HT1080 (cell line): Measurements from ENCODE around the gene GPC5. TPM values are rescaled to one million over a fixed set of nuclear protein-coding genes. Genes with fewer than 3 reads are reported as not detected.
"Not testable (repeated sequence)": the region's sequence is repeated elsewhere in the genome, so short reads cannot be mapped to it uniquely, and the experiment has no call there.

Experiments
- DNase-seq: peaks from one replicate; pipeline ENCODE4 v3.0.0-alpha.2; 2015; ENCODE audit warnings: low read depth
- total RNA-seq: library from RNA; depleted of rRNA; stranded (reverse); fragments of >200 nt; shearing (Covaris generic); gene quantifications from 2 replicates; pipeline ENCODE4 v1.2.3, GENCODE V29; 2014

Gene GPC5
- total RNA-seq, 1 experiment from 2014 or later = 0.14 TPM

GRCh38 chr13:92259046-92259445, 860.6 kb downstream of the GPC5 start:
- no peak for DNase-seq

GRCh38 chr13:92259523-92259922, 861.1 kb downstream of the GPC5 start:
- DNase-seq = no peak

GRCh38 chr13:92260363-92260762, 861.9 kb downstream of the GPC5 start:
- DNase-seq = peak; percentile 24

- DNase-seq = no peak
These were observed 863.8 kb downstream of the GPC5 start for GRCh38 chr13:92262100-92262788.

- no peak for DNase-seq
These were observed 867.0 kb downstream of the GPC5 start for GRCh38 chr13:92265408-92265807.

GRCh38 chr13:92270990-92271389, 872.6 kb downstream of the GPC5 start:
- no peak for DNase-seq

GRCh38 chr13:92272177-92272576, 873.8 kb downstream of the GPC5 start:
- no peak for DNase-seq

- DNase-seq = not testable (repeated sequence)
These were observed 882.6 kb downstream of the GPC5 start for GRCh38 chr13:92280986-92281385.

GRCh38 chr13:92290718-92291307, 892.4 kb downstream of the GPC5 start:
- not testable (repeated sequence) for DNase-seq

- not testable (repeated sequence) for DNase-seq
These were observed 896.1 kb downstream of the GPC5 start for GRCh38 chr13:92294533-92294932.

- DNase-seq = not testable (repeated sequence)
These were observed 897.8 kb downstream of the GPC5 start for GRCh38 chr13:92296154-92296671.

- DNase-seq = no peak
These were observed 899.8 kb downstream of the GPC5 start for GRCh38 chr13:92297971-92298942.

- no peak for DNase-seq
These were observed 902.2 kb downstream of the GPC5 start for GRCh38 chr13:92300651-92301050.

GRCh38 chr13:92303428-92303827, 905.0 kb downstream of the GPC5 start:
- DNase-seq = no peak

GRCh38 chr13:92307752-92308151, 909.3 kb downstream of the GPC5 start:
- no peak for DNase-seq

- DNase-seq = no peak
These were observed 914.4 kb downstream of the GPC5 start for GRCh38 chr13:92312823-92313222.

GRCh38 chr13:92313382-92313781, 915.0 kb downstream of the GPC5 start:
- no peak for DNase-seq

GRCh38 chr13:92315265-92315664, 916.8 kb downstream of the GPC5 start:
- DNase-seq = peak; percentile 32

GRCh38 chr13:92316030-92316429, 917.6 kb downstream of the GPC5 start:
- DNase-seq = no peak

GRCh38 chr13:92317066-92317465, 918.6 kb downstream of the GPC5 start:
- peak; percentile 75 for DNase-seq

- DNase-seq = no peak
These were observed 921.9 kb downstream of the GPC5 start for GRCh38 chr13:92320323-92320722.

- DNase-seq = no peak
These were observed 922.8 kb downstream of the GPC5 start for GRCh38 chr13:92321174-92321573.
